ENCODE data around the gene SERPINH1. TPM values are rescaled to one million over a fixed set of nuclear protein-coding genes. Genes with fewer than 3 reads are reported as not detected.
A peak's percentile ranks its signal among the peaks of the same experiment; 100 is the strongest.

Gene SERPINH1
- total and polyA plus RNA-seq, 2 donors (not counting 1 experiment from before 2014, with no cell fraction given), result 3.0 to 5.7 TPM

DNA sequence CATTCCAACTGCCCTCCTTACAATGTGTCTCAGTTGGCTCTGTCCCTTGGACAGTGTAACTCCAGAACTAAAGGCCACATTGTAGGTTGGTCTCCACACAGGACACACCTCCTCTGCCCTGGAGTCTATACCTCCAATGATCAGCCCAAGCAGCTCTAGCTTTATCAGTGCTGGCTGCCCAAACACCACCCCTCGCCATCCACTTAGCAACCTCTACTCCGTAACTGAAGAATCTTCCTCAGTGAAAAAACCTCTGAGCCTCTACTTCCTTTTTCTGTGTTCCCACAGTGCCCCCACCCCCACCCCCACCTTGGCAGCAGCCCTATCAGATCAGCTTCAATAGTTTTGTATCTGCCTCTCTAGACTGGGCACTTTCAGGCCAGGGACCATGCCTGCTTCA is 33.4 kb downstream of the SERPINH1 start:
- 49% methylated on average over 2 of the region's 2 CpGs for WGBS (ENCODE audit: insufficient coverage)
- H3K4me1 ChIP-seq (ENCODE audit: control insufficient read depth in 2 of 2, insufficient read depth in 2 of 2, low read length in 2 of 2), result peaks cover 13 to 20% of the 10 kb centered on the region in 2 donors
- Mint-ChIP-seq H3K27ac (peak overlapping the region; percentile 4), H3K4me3 (peak overlapping the region; percentile 12), H3K9me3 (ENCODE audit: insufficient read depth) (no peaks in the 10 kb centered on the region), H3K27me3 (peaks cover 11% of the 10 kb centered on the region), H3K4me1 (peaks cover 15% of the 10 kb centered on the region)
- no peaks in the 10 kb centered on the region for H4K20me1 ChIP-seq (ENCODE audit: control insufficient read depth, insufficient read depth, low read length, poor library complexity, severe bottlenecking)
- CTCF ChIA-PET, result interaction anchor here (1.0 to 1.1 kb wide), 2 partner anchors 11 to 51 kb away, joined by 3 to 4 read pairs; no protein-coding TSS in a partner anchor
- no peak for TF ChIP-seq EZH2 (IDR thresholded peaks at IDR 0.05; ENCODE audit: borderline replicate concordance, insufficient read depth, low read depth, low read length, poor library complexity, severe bottlenecking)
- TF ChIP-seq, protein P1, sequence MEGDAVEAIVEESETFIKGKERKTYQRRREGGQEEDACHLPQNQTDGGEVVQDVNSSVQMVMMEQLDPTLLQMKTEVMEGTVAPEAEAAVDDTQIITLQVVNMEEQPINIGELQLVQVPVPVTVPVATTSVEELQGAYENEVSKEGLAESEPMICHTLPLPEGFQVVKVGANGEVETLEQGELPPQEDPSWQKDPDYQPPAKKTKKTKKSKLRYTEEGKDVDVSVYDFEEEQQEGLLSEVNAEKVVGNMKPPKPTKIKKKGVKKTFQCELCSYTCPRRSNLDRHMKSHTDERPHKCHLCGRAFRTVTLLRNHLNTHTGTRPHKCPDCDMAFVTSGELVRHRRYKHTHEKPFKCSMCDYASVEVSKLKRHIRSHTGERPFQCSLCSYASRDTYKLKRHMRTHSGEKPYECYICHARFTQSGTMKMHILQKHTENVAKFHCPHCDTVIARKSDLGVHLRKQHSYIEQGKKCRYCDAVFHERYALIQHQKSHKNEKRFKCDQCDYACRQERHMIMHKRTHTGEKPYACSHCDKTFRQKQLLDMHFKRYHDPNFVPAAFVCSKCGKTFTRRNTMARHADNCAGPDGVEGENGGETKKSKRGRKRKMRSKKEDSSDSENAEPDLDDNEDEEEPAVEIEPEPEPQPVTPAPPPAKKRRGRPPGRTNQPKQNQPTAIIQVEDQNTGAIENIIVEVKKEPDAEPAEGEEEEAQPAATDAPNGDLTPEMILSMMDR (IDR thresholded peaks at IDR 0.05), result no peak
- intact Hi-C loops (cut with micrococcal nuclease), result no loop called here
- no peak overlapping the region for H3K9ac ChIP-seq (ENCODE audit: low read length)
- no peak overlapping the region for H3K4me3 ChIP-seq (ENCODE audit: control extremely low read depth in 1 of 5, extremely low read depth in 1 of 5, insufficient read depth in 1 of 5, low read depth in 2 of 5, low read length in 4 of 5)
- POLR2A ChIA-PET, result no interaction called here
- H3K27me3 ChIP-seq (replicated peaks in 1 of 4; ENCODE audit: control extremely low read depth in 1 of 4, control insufficient read depth in 3 of 4, insufficient read depth in 4 of 4, low read length in 3 of 4), result no peaks in the 10 kb centered on the region
- H3K79me2 ChIP-seq (ENCODE audit: control insufficient read depth, insufficient read depth, low read length), result no peaks in the 10 kb centered on the region
- peak; percentile 24 for ATAC-seq (ENCODE audit: low read depth)
- H3K27ac ChIP-seq (ENCODE audit: low read length in 2 of 2), result no peak overlapping the region
- no peaks in the 10 kb centered on the region for H3K9me3 ChIP-seq (ENCODE audit: control extremely low read depth in 1 of 3, control insufficient read depth in 2 of 3, insufficient read depth in 1 of 3, low read length in 2 of 3)
- peak overlapping the region; percentile 53 for H3K4me2 ChIP-seq (replicated peaks; ENCODE audit: low read depth, low read length, poor library complexity, severe bottlenecking)
- peak overlapping the region; percentile 54 for H2AFZ ChIP-seq (ENCODE audit: insufficient read depth, low read depth, low read length, poor library complexity, severe bottlenecking)
- H3K36me3 ChIP-seq (replicated peaks in 1 of 2; ENCODE audit: control extremely low read depth in 1 of 2, control insufficient read depth in 1 of 2, extremely low read depth in 1 of 2, insufficient read depth in 2 of 2, low read length in 1 of 2), result no peaks in the 10 kb centered on the region
- DNase-seq, result peak; percentile 31

DNA sequence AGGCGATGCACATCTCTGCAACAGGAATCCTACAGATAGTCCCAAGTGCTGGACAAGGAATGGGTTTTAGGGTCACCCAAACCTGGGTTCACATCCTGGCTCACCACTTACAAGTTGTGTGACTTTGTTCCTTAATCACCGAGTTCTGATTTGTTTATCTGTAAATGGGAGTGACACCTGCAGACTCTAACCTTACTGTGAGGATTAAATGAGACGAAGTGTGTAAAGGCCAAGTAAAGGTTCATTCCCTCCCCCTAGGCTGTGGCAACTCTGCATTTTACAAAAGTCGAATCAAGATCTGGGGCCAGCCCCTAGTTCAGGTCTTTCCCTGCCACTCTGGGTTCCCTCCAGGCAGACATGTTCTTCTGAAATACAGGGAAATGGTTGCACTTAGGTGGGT is 34.9 kb downstream of the SERPINH1 start:
- peaks cover 15% of the 10 kb centered on the region for H3K4me1 Mint-ChIP-seq
- DNase-seq (no peak), ATAC-seq (ENCODE audit: low read depth) (no peak)
- intact Hi-C loops (cut with micrococcal nuclease), result no loop called here
- H3K4me3 Mint-ChIP-seq, result no peak overlapping the region
- ChIA-PET POLR2A (no interaction called here), CTCF (interaction anchor here (1.3 kb wide), 1 partner anchor 555 kb away, joined by 4 read pairs; no protein-coding TSS in a partner anchor)
- Histone ChIP-seq H2AFZ (ENCODE audit: insufficient read depth, low read depth, low read length, poor library complexity, severe bottlenecking) (no peak overlapping the region), H3K79me2 (ENCODE audit: control insufficient read depth, insufficient read depth, low read length) (no peaks in the 10 kb centered on the region), H3K27ac (ENCODE audit: low read length in 2 of 2) (no peak overlapping the region), H3K4me1 (ENCODE audit: control insufficient read depth in 2 of 2, insufficient read depth in 2 of 2, low read length in 2 of 2) (peaks cover 13 to 20% of the 10 kb centered on the region in 2 donors), H3K9ac (ENCODE audit: low read length) (no peak overlapping the region), H3K9me3 (ENCODE audit: control extremely low read depth in 1 of 3, control insufficient read depth in 2 of 3, insufficient read depth in 1 of 3, low read length in 2 of 3) (no peaks in the 10 kb centered on the region), H3K27me3 (replicated peaks in 1 of 4; ENCODE audit: control extremely low read depth in 1 of 4, control insufficient read depth in 3 of 4, insufficient read depth in 4 of 4, low read length in 3 of 4) (no peaks in the 10 kb centered on the region), H3K36me3 (replicated peaks in 1 of 2; ENCODE audit: control extremely low read depth in 1 of 2, control insufficient read depth in 1 of 2, extremely low read depth in 1 of 2, insufficient read depth in 2 of 2, low read length in 1 of 2) (no peaks in the 10 kb centered on the region), H3K4me3 (ENCODE audit: control extremely low read depth in 1 of 5, extremely low read depth in 1 of 5, insufficient read depth in 1 of 5, low read depth in 2 of 5, low read length in 4 of 5) (no peak overlapping the region), H4K20me1 (ENCODE audit: control insufficient read depth, insufficient read depth, low read length, poor library complexity, severe bottlenecking) (no peaks in the 10 kb centered on the region), H3K4me2 (replicated peaks; ENCODE audit: low read depth, low read length, poor library complexity, severe bottlenecking) (no peak overlapping the region)
- no peak for TF ChIP-seq EZH2 (IDR thresholded peaks at IDR 0.05; ENCODE audit: borderline replicate concordance, insufficient read depth, low read depth, low read length, poor library complexity, severe bottlenecking)
- TF ChIP-seq, protein P1 (IDR thresholded peaks at IDR 0.05), result no peak
- 100% methylated on average over 2 of the region's 4 CpGs for WGBS (ENCODE audit: insufficient coverage)
- H3K27me3 Mint-ChIP-seq, result peaks cover 14% of the 10 kb centered on the region
- H3K9me3 Mint-ChIP-seq (ENCODE audit: insufficient read depth), result no peaks in the 10 kb centered on the region
- H3K27ac Mint-ChIP-seq, result no peak overlapping the region
